Naive thymus-derived CD4-positive, alpha-beta T cell (primary cell): ENCODE data around the gene PDZD4. TPM values are rescaled to one million over a fixed set of nuclear protein-coding genes. Genes with fewer than 3 reads are reported as not detected.

ENCODE experiments used
- ATAC-seq: fragments of 150-1000 bp; cut with Tn5 transposase; 2 replicates; pipeline ENCODE4 v1.10.0; 2021; ENCODE audit warnings: mild to moderate bottlenecking, moderate library complexity
- CTCF ChIA-PET: fragments of 350-600 bp; sonication (Branson Sonifier 250); formaldehyde crosslinking; loops from one replicate; lab custom pipeline; 2021; ENCODE audit warnings: antibody characterized with exemption; lab: Charles Lee
- POLR2A ChIA-PET: fragments of 350-600 bp; sonication (Branson Sonifier 250); formaldehyde crosslinking; loops from one replicate; lab custom pipeline; 2021; ENCODE audit warnings: antibody characterized with exemption, inconsistent platforms; lab: Charles Lee
- DNase-seq, 9 donors: peaks; one replicate each; pipeline versions ENCODE4 v3.0.0 to v3.0.0-alpha.2; 2020 to 2022; ENCODE audit warnings: mixed read lengths in 1 of 9
- H3K27ac ChIP-seq: one replicate; pipeline ENCODE4 v1.7.0; 2013; ENCODE audit warnings: mild to moderate bottlenecking, low read depth, low read length, moderate library complexity
- H3K27me3 ChIP-seq, 2 donors: one replicate each; pipeline ENCODE4 v1.7.0; 2013; ENCODE audit warnings: low read length in 2 of 2, mild to moderate bottlenecking in 2 of 2, moderate library complexity in 2 of 2; ENCODE audit not compliant: control insufficient read depth in 2 of 2, insufficient read depth in 2 of 2
- H3K36me3 ChIP-seq, 3 experiments: 1 replicate in 2 of 3; 2 replicates in 1 of 3; pipeline ENCODE4 v1.7.0; 2013; ENCODE audit warnings: low read length in 3 of 3, mild to moderate bottlenecking in 3 of 3, moderate library complexity in 1 of 3; ENCODE audit not compliant: insufficient read depth in 3 of 3, control insufficient read depth in 2 of 3
- H3K4me1 ChIP-seq, 2 donors: one replicate each; pipeline ENCODE4 v1.7.0; 2013; ENCODE audit warnings: low read length in 2 of 2, mild to moderate bottlenecking in 2 of 2, moderate library complexity in 1 of 2; ENCODE audit not compliant: control insufficient read depth in 2 of 2, insufficient read depth in 2 of 2
- H3K4me3 ChIP-seq: 2 replicates; pipeline ENCODE4 v1.7.0; 2013; ENCODE audit warnings: mild to moderate bottlenecking, low read length
- H3K9me3 ChIP-seq, 3 experiments: 1 replicate in 2 of 3; 2 replicates in 1 of 3; pipeline ENCODE4 v1.7.0; 2013; ENCODE audit warnings: low read length in 3 of 3; ENCODE audit not compliant: control insufficient read depth in 2 of 3
- H3K27ac Mint-ChIP-seq, 9 donors: one replicate each; pipeline ENCODE4 v1.8.0; 2020 to 2022; ENCODE audit warnings: mixed read lengths in 9 of 9, mild to moderate bottlenecking in 8 of 9, moderate library complexity in 5 of 9, inconsistent platforms in 2 of 9
- H3K27me3 Mint-ChIP-seq, 5 donors: one replicate each; pipeline ENCODE4 v1.8.0; 2021 to 2022; ENCODE audit warnings: mixed read lengths in 5 of 5, mild to moderate bottlenecking in 1 of 5
- H3K36me3 Mint-ChIP-seq, 5 donors: one replicate each; pipeline ENCODE4 v1.8.0; 2020 to 2022; ENCODE audit warnings: mixed read lengths in 5 of 5, mild to moderate bottlenecking in 3 of 5, inconsistent platforms in 1 of 5
- H3K4me1 Mint-ChIP-seq, 7 donors: one replicate each; pipeline ENCODE4 v1.8.0; 2020 to 2022; ENCODE audit warnings: mixed read lengths in 7 of 7, mild to moderate bottlenecking in 3 of 7, inconsistent platforms in 1 of 7
- H3K4me3 Mint-ChIP-seq, 10 donors: one replicate each; pipeline ENCODE4 v1.8.0; 2020 to 2022; ENCODE audit warnings: mild to moderate bottlenecking in 10 of 10, mixed read lengths in 10 of 10, moderate library complexity in 6 of 10, inconsistent platforms in 2 of 10
- H3K9me3 Mint-ChIP-seq, 11 donors: one replicate each; pipeline ENCODE4 v1.8.0; 2020 to 2022; ENCODE audit warnings: mixed read lengths in 11 of 11, mild to moderate bottlenecking in 4 of 11, inconsistent platforms in 1 of 11, moderate library complexity in 1 of 11
- intact Hi-C, 2 donors: fragments of 100-400 bp; cut with micrococcal nuclease; formaldehyde crosslinking; loops; one replicate each; pipeline ENCODE4 v1.15.1; 2023
- polyA plus RNA-seq, 2 donors: library from polyadenylated mRNA; unstranded; fragments of 300-500 nt; fragmentation: Illumina TruSeq; gene quantifications; one replicate each; pipeline ENCODE4 v1.2.3, GENCODE V29; 2021
- total RNA-seq, 6 experiments: library from RNA in 5 of 6; stranded (reverse) in 5 of 6; gene quantifications; 1 replicate in 5 of 6; 2 replicates in 1 of 6; pipeline ENCODE4 v1.2.3 and lab custom pipeline; 2021 to 2026

Gene PDZD4
- total and polyA plus RNA-seq, 7 experiments from 2014 or later = 0.07 to 29.0 (median 0.51) TPM

DNA sequence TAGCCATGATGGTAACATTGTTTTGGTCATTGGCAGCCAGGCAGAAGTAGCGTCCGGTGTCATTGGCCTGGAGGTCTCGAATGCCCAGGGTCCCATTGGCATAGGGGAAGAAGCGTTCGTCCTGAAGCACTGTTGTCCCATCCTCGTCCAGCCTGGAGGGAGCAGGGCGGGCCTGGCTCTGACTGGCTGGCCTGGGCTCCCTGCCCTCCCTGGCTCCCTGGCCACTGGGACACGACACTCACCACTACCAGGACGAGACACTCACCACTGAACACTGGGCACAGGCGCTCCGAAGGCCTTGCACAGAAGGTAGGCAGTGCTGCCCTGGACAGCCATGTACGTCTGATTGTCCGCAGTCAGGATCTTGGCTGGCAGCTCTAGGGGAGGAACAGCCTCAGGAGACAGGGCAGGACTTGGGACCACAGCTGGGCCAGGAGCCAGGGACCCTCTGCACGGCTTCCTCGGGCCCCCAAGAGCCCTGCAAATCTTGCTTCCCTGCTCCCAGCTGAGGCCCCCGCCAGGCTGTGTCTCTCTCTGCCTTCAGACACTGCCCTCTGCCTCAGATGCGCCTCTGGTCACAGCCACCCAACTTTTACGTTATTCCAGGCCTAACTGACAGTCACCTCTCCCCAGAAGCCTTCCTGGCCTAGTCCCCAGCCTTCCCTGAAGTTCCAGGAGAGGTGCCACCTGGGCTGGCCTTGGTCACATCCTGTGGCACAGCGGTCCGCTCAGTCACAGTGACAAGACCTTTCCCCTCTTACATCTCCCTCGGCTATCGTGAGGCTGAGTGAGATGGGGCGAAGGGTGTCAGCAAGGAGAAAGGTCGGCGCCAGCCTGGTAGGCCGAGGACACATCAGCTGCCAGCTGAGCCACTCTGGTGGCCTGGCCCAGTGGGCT, 38.5 kb upstream of the PDZD4 start:
- Mint-ChIP-seq H3K4me1 (peaks cover 0 to 2% (median 0%) of the 10 kb centered on the region in 7 donors), H3K9me3 (no peaks in the 10 kb centered on the region), H3K36me3 (no peaks in the 10 kb centered on the region), H3K4me3 (no peak overlapping the region), H3K27ac (no peak overlapping the region), H3K27me3 (peaks cover 0 to 6% (median 0%) of the 10 kb centered on the region in 5 donors)
- DNase-seq = no peak
- Histone ChIP-seq H3K9me3 (no peaks in the 10 kb centered on the region), H3K27ac (no peak overlapping the region), H3K27me3 (no peaks in the 10 kb centered on the region), H3K4me1 (no peaks in the 10 kb centered on the region), H3K4me3 (no peak overlapping the region), H3K36me3 (no peaks in the 10 kb centered on the region)
- no peak for ATAC-seq
- ChIA-PET CTCF (no interaction called here), POLR2A (no interaction called here)
- intact Hi-C loops = no loop called here

DNA sequence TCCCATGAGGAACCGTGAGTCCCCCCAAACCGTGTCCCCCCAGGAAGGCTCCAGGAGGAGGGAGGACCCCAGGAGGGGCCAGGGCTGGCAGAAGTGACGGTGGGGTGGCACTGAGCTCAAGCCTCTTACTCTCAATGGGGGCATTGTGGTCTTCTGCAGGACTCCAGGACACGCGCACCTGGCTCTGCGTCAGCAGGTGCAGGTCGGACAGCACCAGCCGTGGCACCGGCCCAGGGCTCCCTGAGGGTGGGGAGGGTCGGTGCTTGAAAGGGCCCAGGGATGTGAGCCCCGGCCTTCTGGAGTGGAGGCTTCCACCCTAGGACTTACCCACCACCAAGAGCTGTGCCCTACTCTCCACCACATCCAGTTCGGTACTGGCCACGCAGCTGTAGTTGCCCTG, 37.3 kb upstream of the PDZD4 start:
- Mint-ChIP-seq H3K4me3 (no peak overlapping the region), H3K9me3 (no peaks in the 10 kb centered on the region), H3K27ac (no peak overlapping the region), H3K27me3 (peaks cover 0 to 3% (median 0%) of the 10 kb centered on the region in 5 donors), H3K4me1 (peaks cover 0 to 2% (median 0%) of the 10 kb centered on the region in 7 donors), H3K36me3 (no peaks in the 10 kb centered on the region)
- no peaks in the 10 kb centered on the region for H3K27me3 ChIP-seq
- no peak overlapping the region for H3K4me3 ChIP-seq
- ChIA-PET POLR2A (no interaction called here), CTCF (no interaction called here)
- ATAC-seq (no peak), DNase-seq (no peak)
- no peaks in the 10 kb centered on the region for H3K36me3 ChIP-seq
- intact Hi-C loops = no loop called here
- no peaks in the 10 kb centered on the region for H3K9me3 ChIP-seq
- no peak overlapping the region for H3K27ac ChIP-seq
- no peaks in the 10 kb centered on the region for H3K4me1 ChIP-seq

- Histone ChIP-seq H3K27ac (no peak overlapping the region), H3K27me3 (no peaks in the 10 kb centered on the region), H3K4me1 (no peaks in the 10 kb centered on the region), H3K36me3 (no peaks in the 10 kb centered on the region), H3K9me3 (no peaks in the 10 kb centered on the region), H3K4me3 (no peak overlapping the region)
- ChIA-PET POLR2A (no interaction called here), CTCF (no interaction called here)
- Mint-ChIP-seq H3K27ac (no peak overlapping the region), H3K4me3 (no peak overlapping the region), H3K4me1 (no peaks in the 10 kb centered on the region), H3K27me3 (peaks cover 0 to 2% (median 0%) of the 10 kb centered on the region in 5 donors), H3K9me3 (no peaks in the 10 kb centered on the region), H3K36me3 (no peaks in the 10 kb centered on the region)
- DNase-seq (no peak), ATAC-seq (no peak)
- intact Hi-C loops = no loop called here
These were observed 36.8 kb upstream of the PDZD4 start for GRCh38 chrX:153867139-153867538.

GRCh38 chrX:153866302-153867019, 36.1 kb upstream of the PDZD4 start:
- CTCF ChIA-PET = no interaction called here
- POLR2A ChIA-PET = no interaction called here
- no peaks in the 10 kb centered on the region for H3K9me3 Mint-ChIP-seq
- Histone ChIP-seq H3K36me3 (no peaks in the 10 kb centered on the region), H3K27me3 (no peaks in the 10 kb centered on the region), H3K4me3 (no peak overlapping the region), H3K4me1 (no peaks in the 10 kb centered on the region), H3K9me3 (no peaks in the 10 kb centered on the region), H3K27ac (no peak overlapping the region)
- intact Hi-C loops = no loop called here
- ATAC-seq (no peak), DNase-seq (no peak)
- peak overlapping the region in 1 of 9 donors; percentile 17 for H3K27ac Mint-ChIP-seq
- H3K4me1 Mint-ChIP-seq = no peaks in the 10 kb centered on the region
- no peak overlapping the region for H3K4me3 Mint-ChIP-seq
- H3K36me3 Mint-ChIP-seq = no peaks in the 10 kb centered on the region
- peaks cover 0 to 1% (median 0%) of the 10 kb centered on the region in 5 donors for H3K27me3 Mint-ChIP-seq

GRCh38 chrX:153865685-153866084, 35.3 kb upstream of the PDZD4 start:
- Mint-ChIP-seq H3K4me3 (no peak overlapping the region), H3K4me1 (no peaks in the 10 kb centered on the region), H3K36me3 (no peaks in the 10 kb centered on the region), H3K9me3 (no peaks in the 10 kb centered on the region), H3K27me3 (no peaks in the 10 kb centered on the region), H3K27ac (no peak overlapping the region)
- H3K27me3 ChIP-seq = no peaks in the 10 kb centered on the region
- ChIA-PET CTCF (no interaction called here), POLR2A (no interaction called here)
- no peaks in the 10 kb centered on the region for H3K36me3 ChIP-seq
- DNase-seq = no peak
- no peaks in the 10 kb centered on the region for H3K9me3 ChIP-seq
- intact Hi-C loops = no loop called here
- no peaks in the 10 kb centered on the region for H3K4me1 ChIP-seq
- no peak overlapping the region for H3K4me3 ChIP-seq
- no peak overlapping the region for H3K27ac ChIP-seq
- ATAC-seq = no peak

DNA sequence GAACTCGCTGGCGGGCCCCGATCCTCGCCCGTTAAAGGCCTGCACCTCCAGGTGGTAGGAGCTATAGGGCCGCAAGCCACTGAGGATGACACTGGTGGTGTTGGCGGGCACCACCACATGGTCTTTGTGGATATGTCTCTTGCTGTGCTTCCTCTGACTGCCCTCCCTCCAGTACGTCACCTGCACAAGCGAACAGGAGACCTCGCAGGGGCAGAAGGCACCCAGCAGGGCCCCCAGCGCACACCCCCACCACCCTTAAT, 34.9 kb upstream of the PDZD4 start:
- ChIA-PET CTCF (no interaction called here), POLR2A (no interaction called here)
- intact Hi-C loops = no loop called here
- H3K36me3 Mint-ChIP-seq = no peaks in the 10 kb centered on the region
- no peak overlapping the region for H3K27ac Mint-ChIP-seq
- no peaks in the 10 kb centered on the region for H3K4me1 ChIP-seq
- H3K27me3 Mint-ChIP-seq = no peaks in the 10 kb centered on the region
- DNase-seq (no peak), ATAC-seq (no peak)
- no peaks in the 10 kb centered on the region for H3K4me1 Mint-ChIP-seq
- H3K27ac ChIP-seq = no peak overlapping the region
- no peaks in the 10 kb centered on the region for H3K9me3 ChIP-seq
- H3K4me3 ChIP-seq = no peak overlapping the region
- H3K27me3 ChIP-seq = no peaks in the 10 kb centered on the region
- no peak overlapping the region for H3K4me3 Mint-ChIP-seq
- H3K9me3 Mint-ChIP-seq = no peaks in the 10 kb centered on the region
- no peaks in the 10 kb centered on the region for H3K36me3 ChIP-seq
